Measurements from ENCODE around the gene ARFGAP3. TPM values are rescaled to one million over a fixed set of nuclear protein-coding genes. Genes with fewer than 3 reads are reported as not detected.
"Not testable (repeated sequence)": the region's sequence is repeated elsewhere in the genome, so short reads cannot be mapped to it uniquely, and the experiment has no call there.

ARFGAP3 gene
- total and polyA plus RNA-seq, 4 donors = 25.8 to 42.9 (median 42.3) TPM

DNA sequence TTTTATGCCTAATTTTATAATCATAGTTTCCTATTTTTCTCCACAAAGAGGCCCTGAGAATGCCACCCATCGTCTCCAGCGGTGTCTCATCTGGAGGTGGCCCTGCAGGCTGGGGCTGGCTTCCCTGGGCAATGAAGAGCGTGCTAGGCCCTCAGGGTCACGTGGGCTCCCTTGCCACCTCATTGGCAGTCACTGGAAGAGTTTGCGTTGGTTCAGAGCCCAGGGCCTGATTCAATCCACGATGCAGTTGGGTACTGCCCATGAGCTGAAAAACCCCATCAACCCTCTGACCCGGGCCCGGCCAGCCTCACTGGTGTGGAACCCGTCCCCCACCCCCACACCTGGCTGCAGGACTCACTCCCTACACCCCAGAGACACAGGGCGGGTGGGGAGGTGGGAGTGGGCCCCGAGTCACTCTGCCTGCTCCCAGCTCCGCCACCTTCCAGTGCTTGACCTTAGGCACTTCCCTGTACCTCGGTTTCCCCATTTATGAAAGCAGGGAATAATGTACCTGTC lies 93.0 kb downstream of the ARFGAP3 start:
- WGBS, 2 donors = 91 to 92% methylated on average over 13 of the region's 13 CpGs
- TF ChIP-seq, protein P1, sequence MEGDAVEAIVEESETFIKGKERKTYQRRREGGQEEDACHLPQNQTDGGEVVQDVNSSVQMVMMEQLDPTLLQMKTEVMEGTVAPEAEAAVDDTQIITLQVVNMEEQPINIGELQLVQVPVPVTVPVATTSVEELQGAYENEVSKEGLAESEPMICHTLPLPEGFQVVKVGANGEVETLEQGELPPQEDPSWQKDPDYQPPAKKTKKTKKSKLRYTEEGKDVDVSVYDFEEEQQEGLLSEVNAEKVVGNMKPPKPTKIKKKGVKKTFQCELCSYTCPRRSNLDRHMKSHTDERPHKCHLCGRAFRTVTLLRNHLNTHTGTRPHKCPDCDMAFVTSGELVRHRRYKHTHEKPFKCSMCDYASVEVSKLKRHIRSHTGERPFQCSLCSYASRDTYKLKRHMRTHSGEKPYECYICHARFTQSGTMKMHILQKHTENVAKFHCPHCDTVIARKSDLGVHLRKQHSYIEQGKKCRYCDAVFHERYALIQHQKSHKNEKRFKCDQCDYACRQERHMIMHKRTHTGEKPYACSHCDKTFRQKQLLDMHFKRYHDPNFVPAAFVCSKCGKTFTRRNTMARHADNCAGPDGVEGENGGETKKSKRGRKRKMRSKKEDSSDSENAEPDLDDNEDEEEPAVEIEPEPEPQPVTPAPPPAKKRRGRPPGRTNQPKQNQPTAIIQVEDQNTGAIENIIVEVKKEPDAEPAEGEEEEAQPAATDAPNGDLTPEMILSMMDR (IDR thresholded peaks at IDR 0.05; ENCODE audit: control extremely low read depth, extremely low read depth) = no peak
- H3K9me3 ChIP-seq (ENCODE audit: control insufficient read depth in 4 of 4, insufficient read depth in 3 of 4, low read length in 3 of 4) = no peaks in the 10 kb centered on the region
- H3K27ac ChIP-seq (ENCODE audit: low read depth in 1 of 2, low read length in 1 of 2) = no peak overlapping the region
- no peaks in the 10 kb centered on the region for H3K4me1 ChIP-seq (ENCODE audit: control insufficient read depth in 5 of 5, insufficient read depth in 5 of 5, low read length in 5 of 5)
- H3K36me3 ChIP-seq (ENCODE audit: control insufficient read depth in 4 of 4, insufficient read depth in 4 of 4, low read length in 4 of 4) = no peaks in the 10 kb centered on the region
- H3K27me3 ChIP-seq (ENCODE audit: control insufficient read depth in 3 of 3, insufficient read depth in 3 of 3, low read length in 2 of 3) = no peaks in the 10 kb centered on the region
- ATAC-seq (ENCODE audit: insufficient read depth, low FRiP score) = no peak
- H3K9ac ChIP-seq (ENCODE audit: insufficient read depth in 1 of 2, low read length in 2 of 2) = no peak overlapping the region
- no peak for DNase-seq
- H3K4me3 ChIP-seq = no peak overlapping the region

DNA sequence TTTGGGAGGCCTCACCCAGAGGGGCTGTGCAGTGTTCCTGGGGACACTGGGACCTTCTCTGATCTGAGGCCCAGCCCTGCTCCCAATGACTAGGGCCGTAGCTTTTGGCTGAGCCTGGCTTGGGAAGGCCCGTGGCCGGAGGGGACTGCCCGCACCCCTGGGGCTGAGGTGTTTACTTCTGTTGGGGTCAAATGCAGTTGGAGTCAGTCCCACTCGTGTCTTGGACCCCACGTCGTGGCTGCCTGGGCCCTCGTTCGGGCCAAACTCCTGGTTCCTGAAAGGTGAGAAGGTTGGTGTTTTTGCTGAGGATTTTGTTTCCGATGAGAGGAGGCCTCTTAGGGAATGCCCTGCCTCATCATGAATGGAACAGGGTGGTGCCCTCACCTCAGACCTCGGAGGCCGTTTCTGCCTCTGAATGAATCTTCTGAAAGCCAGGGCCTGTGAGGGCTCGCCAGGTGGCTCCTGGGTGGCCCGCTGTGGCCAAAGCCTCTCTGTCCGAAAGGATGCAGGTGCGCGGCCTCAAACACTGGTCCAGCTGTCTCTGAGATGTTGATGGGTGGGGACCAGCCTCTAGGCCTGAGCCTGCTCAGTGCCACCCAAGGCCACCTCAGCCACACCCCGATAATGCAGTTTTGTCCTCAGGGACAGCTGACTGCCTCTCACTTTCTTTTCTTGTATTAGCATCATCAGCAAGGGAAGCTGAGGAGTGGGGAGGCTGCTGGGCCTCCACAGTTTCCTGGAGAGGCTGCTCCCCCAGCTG lies 96.1 kb downstream of the ARFGAP3 start:
- Histone ChIP-seq H3K4me1 (ENCODE audit: control insufficient read depth in 5 of 5, insufficient read depth in 5 of 5, low read length in 5 of 5) (no peaks in the 10 kb centered on the region), H3K4me3 (no peak overlapping the region), H3K9ac (ENCODE audit: insufficient read depth in 1 of 2, low read length in 2 of 2) (no peak overlapping the region), H3K9me3 (ENCODE audit: control insufficient read depth in 4 of 4, insufficient read depth in 3 of 4, low read length in 3 of 4) (no peaks in the 10 kb centered on the region), H3K36me3 (ENCODE audit: control insufficient read depth in 4 of 4, insufficient read depth in 4 of 4, low read length in 4 of 4) (no peaks in the 10 kb centered on the region), H3K27ac (ENCODE audit: low read depth in 1 of 2, low read length in 1 of 2) (no peak overlapping the region), H3K27me3 (ENCODE audit: control insufficient read depth in 3 of 3, insufficient read depth in 3 of 3, low read length in 2 of 3) (peaks cover 0 to 5% (median 2%) of the 10 kb centered on the region in 3 donors)
- DNase-seq (no peak), ATAC-seq (ENCODE audit: insufficient read depth, low FRiP score) (no peak)
- whole genome bisulfite sequencing, 2 donors = 81 to 84% methylated on average over 18 of the region's 18 CpGs
- TF ChIP-seq, protein P1 (IDR thresholded peaks at IDR 0.05; ENCODE audit: control extremely low read depth, extremely low read depth) = no peak

DNA sequence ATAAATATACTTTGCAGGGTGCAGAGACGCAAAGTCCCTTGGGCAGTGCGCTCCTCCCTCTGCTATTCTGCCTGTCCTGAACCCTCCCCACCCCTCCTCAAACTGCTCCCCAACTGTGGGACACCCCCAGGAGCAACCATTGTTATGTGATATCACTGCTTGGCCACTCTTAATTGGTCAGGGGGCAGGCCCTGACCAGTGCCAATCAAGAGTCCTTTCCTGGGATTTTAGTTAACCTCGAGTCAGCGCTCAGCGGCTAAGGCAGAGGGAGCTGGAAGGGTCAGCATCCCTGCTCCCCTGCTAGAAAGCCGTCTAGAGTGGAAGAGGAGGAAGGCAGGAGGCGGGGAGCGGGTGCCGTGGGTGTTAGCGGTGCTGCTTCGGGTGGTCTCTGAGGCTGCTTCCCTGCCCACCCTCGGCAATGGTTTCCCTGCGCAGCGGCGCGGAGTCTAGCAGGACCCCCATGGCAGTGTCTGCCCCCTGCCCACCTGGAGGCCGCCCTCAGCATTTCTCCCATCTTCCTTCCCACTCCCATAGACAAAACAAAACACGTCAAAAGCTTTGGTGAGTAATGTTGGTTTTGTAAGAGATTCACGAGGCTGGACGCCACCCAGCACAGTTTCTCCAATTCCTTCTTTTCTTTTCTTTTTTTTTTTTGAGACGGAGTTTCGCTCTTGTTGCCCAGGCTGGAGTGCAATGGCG lies 98.0 kb downstream of the ARFGAP3 start:
- Histone ChIP-seq H3K36me3 (ENCODE audit: control insufficient read depth in 4 of 4, insufficient read depth in 4 of 4, low read length in 4 of 4) (no peaks in the 10 kb centered on the region), H3K9me3 (ENCODE audit: control insufficient read depth in 4 of 4, insufficient read depth in 3 of 4, low read length in 3 of 4) (no peaks in the 10 kb centered on the region), H3K4me1 (ENCODE audit: control insufficient read depth in 5 of 5, insufficient read depth in 5 of 5, low read length in 5 of 5) (no peaks in the 10 kb centered on the region), H3K9ac (ENCODE audit: insufficient read depth in 1 of 2, low read length in 2 of 2) (no peak overlapping the region), H3K4me3 (no peak overlapping the region), H3K27me3 (ENCODE audit: control insufficient read depth in 3 of 3, insufficient read depth in 3 of 3, low read length in 2 of 3) (peaks cover 0 to 5% (median 2%) of the 10 kb centered on the region in 3 donors), H3K27ac (ENCODE audit: low read depth in 1 of 2, low read length in 1 of 2) (no peak overlapping the region)
- TF ChIP-seq, protein P1 (IDR thresholded peaks at IDR 0.05; ENCODE audit: control extremely low read depth, extremely low read depth) = no peak
- WGBS, 2 donors = 84 to 88% methylated on average over 23 of the region's 23 CpGs
- no peak for ATAC-seq (ENCODE audit: insufficient read depth, low FRiP score)
- DNase-seq = no peak

DNA sequence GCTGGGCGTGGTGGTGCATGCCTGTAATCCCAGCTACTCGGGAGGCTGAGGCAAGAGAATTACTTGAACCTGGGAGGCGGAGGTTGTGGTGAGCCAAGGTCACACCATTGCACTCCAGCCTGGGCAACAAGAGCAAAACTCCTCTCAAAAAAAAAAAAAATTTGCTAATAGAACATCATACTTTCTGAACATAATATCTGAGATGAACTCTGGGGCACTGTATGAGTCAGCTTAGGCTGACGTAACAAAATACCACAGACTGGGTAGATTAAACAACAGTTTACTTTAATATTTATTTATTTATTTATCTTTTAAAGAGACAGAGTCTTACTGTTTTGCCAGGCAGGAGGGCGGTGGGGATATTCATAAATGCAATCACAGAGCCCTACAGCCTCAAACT lies 101.5 kb downstream of the ARFGAP3 start:
- not testable (repeated sequence) for H3K27ac ChIP-seq (ENCODE audit: low read depth in 1 of 2, low read length in 1 of 2); H3K27me3 ChIP-seq (ENCODE audit: control insufficient read depth in 3 of 3, insufficient read depth in 3 of 3, low read length in 2 of 3); H3K4me1 ChIP-seq (ENCODE audit: control insufficient read depth in 5 of 5, insufficient read depth in 5 of 5, low read length in 5 of 5); DNase-seq; H3K36me3 ChIP-seq (ENCODE audit: control insufficient read depth in 4 of 4, insufficient read depth in 4 of 4, low read length in 4 of 4); H3K9me3 ChIP-seq (ENCODE audit: control insufficient read depth in 4 of 4, insufficient read depth in 3 of 4, low read length in 3 of 4); H3K4me3 ChIP-seq; H3K9ac ChIP-seq (ENCODE audit: insufficient read depth in 1 of 2, low read length in 2 of 2)
- peak; percentile 20 for ATAC-seq (ENCODE audit: insufficient read depth, low FRiP score)
- WGBS, 2 donors = 70 to 74% methylated on average over 5 of the region's 5 CpGs

DNA sequence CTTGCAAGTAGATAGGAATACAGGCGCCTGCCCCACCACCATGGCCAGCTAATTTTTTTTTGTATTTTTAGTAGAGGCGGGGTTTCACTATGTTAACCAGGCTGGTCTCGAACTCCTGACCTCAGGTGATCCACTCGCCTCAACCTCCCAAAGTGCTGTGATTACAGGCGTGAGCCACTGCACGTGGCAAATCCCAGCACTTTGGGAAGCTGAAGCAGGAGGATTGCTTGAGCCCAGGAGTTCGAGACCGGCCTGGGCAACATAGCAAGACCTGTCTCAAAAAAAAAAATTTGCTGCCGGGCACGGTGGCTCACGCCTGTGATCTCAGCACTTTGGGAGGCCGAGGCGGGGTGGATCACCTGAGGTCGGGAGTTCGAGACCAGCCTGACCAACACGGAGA lies 102.0 kb downstream of the ARFGAP3 start:
- not testable (repeated sequence) for H3K9me3 ChIP-seq (ENCODE audit: control insufficient read depth in 4 of 4, insufficient read depth in 3 of 4, low read length in 3 of 4); H3K4me3 ChIP-seq; H3K4me1 ChIP-seq (ENCODE audit: control insufficient read depth in 5 of 5, insufficient read depth in 5 of 5, low read length in 5 of 5); DNase-seq; H3K36me3 ChIP-seq (ENCODE audit: control insufficient read depth in 4 of 4, insufficient read depth in 4 of 4, low read length in 4 of 4); H3K27me3 ChIP-seq (ENCODE audit: control insufficient read depth in 3 of 3, insufficient read depth in 3 of 3, low read length in 2 of 3); H3K27ac ChIP-seq (ENCODE audit: low read depth in 1 of 2, low read length in 1 of 2); H3K9ac ChIP-seq (ENCODE audit: insufficient read depth in 1 of 2, low read length in 2 of 2); ATAC-seq (ENCODE audit: insufficient read depth, low FRiP score)
- WGBS, 2 donors = 92 to 97% methylated on average over 14 to 16 of the region's 16 CpGs

Measured in lung (tissue), 12 donors.